ENCODE results near the gene ELL2.
A peak's percentile ranks its signal among the peaks of the same experiment; 100 is the strongest.
"Not testable (repeated sequence)": the region's sequence is repeated elsewhere in the genome, so short reads cannot be mapped to it uniquely, and the experiment has no call there.

ELL2 gene

DNA sequence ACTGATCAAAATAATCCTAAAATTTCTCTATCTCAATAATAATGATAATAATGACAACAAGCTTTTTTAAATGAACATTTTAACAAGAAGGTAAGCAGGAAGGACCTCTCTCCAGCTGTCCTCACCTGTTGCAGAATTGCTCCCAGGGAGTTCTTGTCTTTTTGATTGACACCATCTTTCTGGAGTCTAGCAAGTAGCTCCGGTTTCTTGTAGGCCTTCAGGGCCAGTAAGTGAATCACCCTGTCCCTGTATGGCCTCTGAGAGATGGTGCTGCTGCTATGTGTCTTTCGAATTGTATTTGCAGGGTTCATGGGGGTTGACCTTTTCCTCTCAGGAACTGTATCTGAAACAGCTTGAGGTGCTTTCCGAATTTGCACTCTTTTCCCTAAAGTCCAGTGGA is 55.3 kb downstream of the ELL2 start:
- DNase-seq, result not testable (repeated sequence)

DNA sequence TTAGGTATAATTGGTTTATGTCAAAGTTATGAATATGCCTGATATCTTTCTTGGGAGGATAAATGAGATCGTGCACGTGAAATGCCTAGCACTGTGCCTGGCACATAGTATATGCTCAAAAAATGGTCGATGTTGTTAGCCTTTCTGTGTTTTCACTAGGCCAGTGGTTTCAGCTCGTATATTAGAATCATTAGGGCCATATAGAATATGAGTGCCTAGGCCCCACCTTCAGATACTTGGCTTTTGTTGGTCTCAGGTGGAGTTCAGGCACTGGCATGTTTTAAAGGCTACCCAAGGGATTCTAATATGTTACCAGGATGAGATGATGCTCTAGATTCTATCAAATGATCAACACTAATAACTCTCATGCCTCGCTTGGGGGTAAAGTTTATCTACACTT is 56.8 kb downstream of the ELL2 start:
- no peak for DNase-seq

DNA sequence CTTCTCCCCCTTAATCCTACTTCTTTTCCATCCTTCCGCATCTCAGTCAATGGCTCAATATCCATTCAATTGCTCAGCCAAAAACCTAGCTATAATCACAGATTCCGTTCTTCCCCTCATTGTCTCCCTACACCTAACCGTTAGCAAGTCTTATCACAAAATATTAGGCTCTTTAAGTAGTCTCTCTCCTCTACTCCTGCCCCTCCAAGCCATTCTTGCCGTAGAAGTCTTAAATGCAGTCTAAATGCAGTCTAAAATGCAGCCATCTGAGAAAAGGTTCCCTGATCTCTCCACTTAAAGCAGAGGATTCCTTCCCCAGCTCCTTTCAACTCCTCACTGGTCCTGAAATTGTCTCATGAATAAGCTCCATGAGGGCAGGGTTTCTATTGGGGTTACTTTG is 57.8 kb downstream of the ELL2 start:
- no peak for DNase-seq

DNA sequence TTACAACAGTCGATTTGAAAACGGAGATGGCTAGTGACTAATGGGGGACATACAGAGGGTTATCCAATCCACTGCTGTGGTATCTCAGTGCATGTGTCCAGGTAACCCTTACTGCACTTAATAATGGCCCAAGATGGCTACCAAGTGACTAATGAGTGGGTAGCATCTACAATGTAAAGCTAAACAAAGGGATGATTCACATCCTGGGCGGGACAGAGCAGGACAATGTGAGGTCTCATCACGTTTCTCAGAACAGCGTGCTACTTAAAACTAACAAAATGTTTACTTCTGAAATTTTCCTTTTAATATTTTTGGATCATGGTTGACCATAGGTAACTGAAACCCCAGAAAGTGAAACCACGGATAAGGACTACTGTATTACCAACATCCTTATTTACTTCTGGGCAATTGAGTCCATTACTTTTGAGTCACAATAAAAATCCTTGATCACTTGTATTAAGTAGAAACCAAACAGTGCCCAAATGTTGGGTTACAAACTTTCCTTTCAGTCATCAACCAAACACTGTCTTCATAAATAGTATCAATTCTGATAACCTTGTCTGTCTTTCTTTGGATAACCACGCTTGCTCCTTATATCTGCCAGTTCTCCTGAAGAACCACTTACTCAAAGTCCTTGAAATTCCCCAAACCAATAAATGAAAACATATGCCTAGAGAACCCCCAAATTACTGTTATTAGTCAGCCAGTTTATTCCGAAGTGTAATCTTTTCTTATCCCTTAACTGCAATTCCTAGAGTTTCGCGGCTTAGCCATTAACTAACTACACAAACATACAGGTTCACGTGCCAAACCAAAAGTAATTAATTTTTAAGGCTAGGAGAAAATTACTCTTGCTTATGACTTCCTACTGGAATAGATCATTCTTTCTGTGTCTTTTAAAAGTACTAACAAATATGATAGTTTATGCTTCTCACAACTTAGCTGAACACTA is 59.7 kb downstream of the ELL2 start:
- DNase-seq, result peak; percentile 43

- DNase-seq, result no peak
These were observed 61.2 kb downstream of the ELL2 start for GRCh38 chr5:95900383-95900958.

DNA sequence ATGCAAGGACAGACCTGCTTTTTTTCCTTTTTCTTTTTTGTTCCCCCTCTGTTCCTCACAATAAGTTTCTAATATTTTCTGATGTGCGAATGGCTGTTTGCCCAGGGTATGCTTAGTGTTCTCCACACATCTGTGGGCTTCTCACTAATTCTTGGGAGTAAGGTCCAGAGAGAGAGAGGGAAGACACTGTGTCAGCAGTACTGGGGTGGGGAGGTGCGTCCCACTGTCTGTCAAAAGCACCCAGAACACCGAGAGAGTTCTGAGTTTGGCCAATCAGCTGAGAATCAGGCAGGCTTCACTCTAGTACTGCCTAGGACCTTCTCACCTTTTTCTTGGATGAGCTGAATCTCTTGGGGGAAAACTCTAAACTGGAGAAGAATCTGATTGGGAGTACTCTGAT is 61.8 kb downstream of the ELL2 start:
- DNase-seq, result no peak

- no peak for DNase-seq
These were observed 62.6 kb downstream of the ELL2 start for GRCh38 chr5:95899006-95899405.

DNA sequence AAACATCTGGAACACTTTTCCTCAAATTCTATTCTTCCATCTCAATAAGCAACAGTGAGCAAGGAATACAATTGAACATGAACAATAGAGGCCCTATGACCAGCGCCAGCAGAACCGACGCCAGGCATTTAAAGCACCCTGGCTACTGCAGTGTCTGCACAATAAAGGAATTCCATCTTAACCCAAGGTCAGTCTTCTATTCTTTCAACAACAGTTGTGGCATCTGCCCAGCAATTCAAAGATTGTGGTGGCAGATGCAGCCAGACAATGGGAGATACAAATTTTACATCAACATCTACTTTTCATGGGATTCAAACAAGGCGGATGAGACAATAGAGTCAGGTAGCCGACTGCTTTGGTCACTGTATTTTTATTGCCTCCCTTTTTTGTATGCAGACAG is 65.9 kb downstream of the ELL2 start:
- no peak for DNase-seq

GRCh38 chr5:95895251-95895650 is 66.4 kb downstream of the ELL2 start:
- DNase-seq, result no peak

DNA sequence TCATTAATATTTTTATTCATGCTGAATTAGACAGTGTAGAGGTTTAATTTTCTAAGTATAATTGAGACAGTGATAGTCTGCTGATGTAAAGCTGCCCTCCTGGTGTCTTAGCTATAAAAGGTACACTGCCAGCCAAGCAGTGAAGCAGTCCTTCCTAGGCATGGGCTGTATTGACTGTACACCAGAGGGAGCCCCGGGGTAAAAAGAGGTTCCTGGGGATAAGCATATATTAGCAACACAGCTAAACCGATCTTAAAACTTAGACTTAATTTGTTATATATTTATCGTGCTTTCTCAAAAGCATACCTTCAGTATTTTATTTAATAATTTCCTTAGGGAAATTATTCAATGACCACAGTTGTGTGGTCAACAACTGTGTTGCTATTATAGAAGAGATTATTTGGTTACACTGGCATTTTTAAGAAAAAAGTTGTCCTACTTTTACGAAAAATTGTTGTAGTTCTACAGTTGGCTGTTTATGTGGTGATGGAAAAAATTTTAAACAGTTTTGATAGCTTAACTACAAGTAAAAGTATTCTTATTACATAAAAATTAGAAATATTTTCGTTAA is 68.8 kb downstream of the ELL2 start:
- peak; percentile 52 for DNase-seq

- no peak for DNase-seq
These were observed 70.2 kb downstream of the ELL2 start for GRCh38 chr5:95891499-95891898.

DNA sequence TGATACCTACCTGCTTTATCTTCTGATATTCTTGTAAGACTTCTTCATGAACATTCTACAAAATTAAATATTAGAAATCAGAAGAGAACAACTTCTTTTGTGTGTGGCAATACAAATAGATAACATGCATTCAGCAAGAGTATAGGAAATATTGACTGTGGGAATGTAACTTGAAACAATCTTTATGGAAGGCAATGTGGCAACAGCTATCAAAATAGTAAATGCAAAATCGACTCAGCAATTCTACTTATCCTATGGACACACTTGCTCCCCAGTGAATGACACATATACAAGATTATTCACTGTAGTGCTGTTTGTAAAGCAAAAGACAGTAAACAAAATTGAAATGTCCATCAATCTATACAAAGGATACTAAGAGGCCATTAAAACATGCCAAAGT is 72.6 kb downstream of the ELL2 start:
- DNase-seq, result no peak

GRCh38 chr5:95887977-95888376 is 73.7 kb downstream of the ELL2 start:
- no peak for DNase-seq

DNA sequence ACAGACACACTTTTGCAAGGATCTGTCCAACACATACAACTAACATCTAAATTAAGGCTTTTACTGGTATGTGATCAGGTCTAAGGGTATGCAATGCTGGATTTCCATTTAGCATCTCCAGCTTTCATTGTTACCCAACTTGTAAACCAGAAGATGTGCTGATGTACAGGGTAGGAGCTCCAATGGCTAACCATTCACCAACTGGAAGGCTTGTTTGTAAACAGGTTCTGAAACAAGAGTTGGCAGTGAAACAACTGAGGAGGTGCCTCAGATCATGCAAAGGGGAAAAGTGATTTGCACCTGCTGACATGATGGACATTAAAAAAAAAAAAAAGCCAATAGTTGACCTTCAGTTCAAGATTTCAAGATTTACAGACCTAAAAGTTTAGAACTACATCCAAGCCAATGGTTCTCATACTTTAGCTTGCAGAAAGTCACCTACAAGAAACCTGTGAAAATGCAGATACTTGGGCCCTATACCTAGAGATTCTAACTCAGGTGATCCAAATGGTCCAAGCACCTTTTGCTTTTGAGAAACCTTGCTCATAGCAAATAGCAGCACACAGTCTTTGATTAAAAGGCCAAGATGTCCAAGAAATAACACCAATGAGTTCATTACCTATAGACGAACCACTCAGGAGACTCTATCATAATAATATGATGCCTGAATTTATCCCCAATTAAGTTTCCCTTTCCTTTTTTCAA is 75.2 kb downstream of the ELL2 start:
- DNase-seq, result no peak

GRCh38 chr5:95884511-95884910 is 77.1 kb downstream of the ELL2 start:
- DNase-seq, result no peak

DNA sequence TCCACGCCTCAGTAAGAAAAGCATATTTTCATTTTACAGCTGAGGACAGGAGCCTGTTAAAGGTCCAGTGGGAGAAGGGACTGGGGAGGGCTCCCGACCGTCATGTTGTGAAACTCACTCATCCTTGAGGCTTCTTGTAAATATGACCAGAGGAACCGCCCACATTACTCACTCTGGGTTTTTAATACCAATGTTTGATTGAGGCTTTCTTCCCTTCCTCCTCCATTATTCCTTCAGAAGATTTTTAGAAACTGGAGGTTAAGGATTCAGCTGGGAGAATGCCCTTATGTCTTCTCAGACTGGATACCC is 77.7 kb downstream of the ELL2 start:
- DNase-seq, result no peak

GRCh38 chr5:95883185-95884016 is 78.2 kb downstream of the ELL2 start:
- DNase-seq, result no peak

GRCh38 chr5:95881833-95882232 is 79.8 kb downstream of the ELL2 start:
- no peak for DNase-seq

GRCh38 chr5:95880081-95880926 is 81.3 kb downstream of the ELL2 start:
- no peak for DNase-seq

GRCh38 chr5:95879661-95880060 is 82.0 kb downstream of the ELL2 start:
- DNase-seq, result no peak

GRCh38 chr5:95878417-95879323 is 83.0 kb downstream of the ELL2 start:
- no peak for DNase-seq
